Adrenal gland (tissue), 12 donors: ENCODE data around the gene CEP131. TPM values are rescaled to one million over a fixed set of nuclear protein-coding genes. Genes with fewer than 3 reads are reported as not detected.
"Not testable (repeated sequence)": the region's sequence is repeated elsewhere in the genome, so short reads cannot be mapped to it uniquely, and the experiment has no call there.

Experiments
- DNase-seq, 7 donors: peaks; one replicate each; pipeline ENCODE4 v3.0.0-alpha.2; 2019 to 2020
- H3K27ac ChIP-seq, 5 donors: fragments of 200-600 bp; sonication (generic) in 4 of 5; 1 replicate in 3 of 5; 2 replicates in 2 of 5; pipeline versions ENCODE4 v1.5.1 to v1.8.0; 2016 to 2020; ENCODE audit warnings: mild to moderate bottlenecking in 1 of 5
- H3K27me3 ChIP-seq: fragments of 200-600 bp; 2 replicates; pipeline ENCODE4 v1.8.0; 2021
- H3K36me3 ChIP-seq, 2 donors: fragments of 200-600 bp; replicated peaks in 1 of 2; 1 replicate in 1 of 2; 2 replicates in 1 of 2; pipeline versions ENCODE4 v1.5.1 to v1.8.0; 2018 to 2022
- H3K4me1 ChIP-seq, 2 donors: fragments of 200-600 bp; replicated peaks in 1 of 2; 1 replicate in 1 of 2; 2 replicates in 1 of 2; pipeline versions ENCODE4 v1.5.1 to v1.8.0; 2018 to 2021
- H3K4me3 ChIP-seq, 4 donors: fragments of 200-600 bp; sonication (generic) in 3 of 4; one replicate each; pipeline ENCODE4 v1.5.1; 2016 to 2018
- H3K9me3 ChIP-seq, 3 donors: fragments of 200-600 bp; sonication (generic) in 1 of 3; replicated peaks in 1 of 3; 1 replicate in 2 of 3; 2 replicates in 1 of 3; pipeline versions ENCODE4 v1.5.1 to v1.8.0; 2016 to 2021
- CTCF ChIP-seq, 6 experiments: fragments of 450-650 bp in 4 of 6; fragments of 200-600 bp in 2 of 6; sonication (generic) in 1 of 6; IDR thresholded peaks; 1 replicate in 5 of 6; 2 replicates in 1 of 6; pipeline versions ENCODE4 v1.5.1 to v1.8.0; 2016 to 2021; ENCODE audit warnings: antibody characterized with exemption in 6 of 6, mild to moderate bottlenecking in 2 of 6, moderate library complexity in 1 of 6
- POLR2A ChIP-seq, 2 donors: fragments of 450-650 bp; IDR thresholded peaks; one replicate each; pipeline ENCODE4 v1.6.1; 2017; ENCODE audit warnings: antibody characterized with exemption in 2 of 2, mild to moderate bottlenecking in 2 of 2, moderate library complexity in 1 of 2
- WGBS, 4 donors: extraction: QIAGEN DNeasy Blood & Tissue Kit in 2 of 4; methylation state at CpG; one replicate each; pipeline versions ENCODE4 v1.1.5 to v1.1.7; 2013 to 2017; 5-methylcytosine and 5-hydroxymethylcytosine counted together
- intact Hi-C, 2 donors: fragments of 100-400 bp; cut with DNase I; formaldehyde crosslinking; loops; one replicate each; pipeline versions ENCODE4 v1.14.1 to v1.15.0; 2022 to 2023
- polyA plus RNA-seq, 3 donors: library from polyadenylated mRNA; stranded (reverse); fragments of 200-250 nt in 2 of 3; fragments of 350-450 nt in 1 of 3; fragmentation: Illumina TruSeq in 1 of 3; extraction: RNeasy Lipid Tissue Mini Kit (QIAGEN cat#74804) in 1 of 3; gene quantifications; one replicate each; pipeline ENCODE4 v1.2.3, GENCODE V29; 2013 to 2014
- total RNA-seq, 9 donors: library from RNA; depleted of rRNA in 4 of 9; stranded (reverse); fragments of >200 nt in 4 of 9; fragments of 120-200 nt in 1 of 9; fragmentation: NEBNext Ultra II Directional in 1 of 9; extraction: Animal tissue kit (Norgen Biotek cat#: 25700) in 1 of 9; gene quantifications; one replicate each; pipeline versions ENCODE4 v1.1.0 to v1.2.4, GENCODE V29; 2013 to 2023
- donor health status: healthy with polysubstance abuse.
- donor health status: Bipolar disorder and iron deficiency.
- donor health status: DM: yes; HTN: yes; CAD: no.
- donor health status: DM: no; HTN: no; CAD: no.
- donor health status: DM: no; HTN: no; CAD: no.
- donor health status: DM: yes; HTN: yes; CAD: no.

Gene CEP131
- total and polyA plus RNA-seq, 12 donors, result 0.81 to 55.8 (median 8.2) TPM

DNA sequence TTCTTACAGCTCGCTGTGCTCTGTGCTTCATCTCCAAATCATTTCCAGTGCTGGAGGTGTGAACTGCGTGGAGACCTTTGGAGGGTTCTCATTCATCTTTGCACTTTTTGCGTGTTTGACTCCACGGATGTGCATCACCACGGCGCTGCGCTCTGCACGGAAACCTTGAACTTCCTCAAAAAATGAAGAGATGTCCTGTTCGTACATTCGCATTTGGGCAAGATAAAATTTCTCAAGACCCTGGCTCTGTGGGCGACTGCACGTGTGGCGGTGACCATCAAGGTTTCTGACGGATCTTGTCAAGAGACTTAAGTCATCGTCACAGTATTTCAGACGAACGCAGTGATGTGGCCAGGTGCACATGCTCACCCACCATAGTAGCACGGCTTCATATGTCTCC lies 67.8 kb downstream of the CEP131 start:
- Histone ChIP-seq H3K4me3 (no peak overlapping the region), H3K27ac (no peak overlapping the region), H3K27me3 (no peaks in the 10 kb centered on the region), H3K9me3 (no peaks in the 10 kb centered on the region), H3K4me1 (peaks cover 5 to 7% of the 10 kb centered on the region in 2 donors), H3K36me3 (no peaks in the 10 kb centered on the region)
- TF ChIP-seq CTCF (IDR thresholded peaks at IDR 0.05), result no peak
- no peak for TF ChIP-seq POLR2A (IDR thresholded peaks at IDR 0.05)
- WGBS, 4 donors, result 85 to 98% (median 90%) methylated on average over 18 of the region's 18 CpGs
- peak in 1 of 7 donors; percentile 5 for DNase-seq
- intact Hi-C loops, result no loop called here

- intact Hi-C loops, H3K4me3 ChIP-seq, H3K9me3 ChIP-seq, H3K4me1 ChIP-seq, H3K36me3 ChIP-seq, H3K27me3 ChIP-seq, DNase-seq: not testable (repeated sequence)
- peak overlapping the region in 1 of 5 donors; percentile 65 for H3K27ac ChIP-seq
- 84 to 92% (median 89%) methylated on average over 9 of the region's 9 CpGs for WGBS, 4 donors
Observed at GRCh38 chr17:81154016-81154415, 68.7 kb downstream of the CEP131 start.

- intact Hi-C loops, result no loop called here
- no peaks in the 10 kb centered on the region for H3K9me3 ChIP-seq
- H3K4me3 ChIP-seq, result no peak overlapping the region
- H3K27ac ChIP-seq, result peak overlapping the region in 1 of 5 donors; percentile 65
- H3K27me3 ChIP-seq, result no peaks in the 10 kb centered on the region
- H3K4me1 ChIP-seq, result no peaks in the 10 kb centered on the region
- 78 to 89% (median 84%) methylated on average over 17 of the region's 17 CpGs for WGBS, 4 donors
- no peaks in the 10 kb centered on the region for H3K36me3 ChIP-seq
- DNase-seq, result peak in 5 of 7 donors; percentile 14 to 67 (median 23)
- TF ChIP-seq POLR2A (IDR thresholded peaks at IDR 0.05) (no peak), CTCF (IDR thresholded peaks at IDR 0.05) (no peak)
Observed at GRCh38 chr17:81153340-81153803, 69.4 kb downstream of the CEP131 start.

GRCh38 chr17:81152288-81152828 lies 70.4 kb downstream of the CEP131 start:
- Histone ChIP-seq H3K27me3 (no peaks in the 10 kb centered on the region), H3K4me3 (no peak overlapping the region), H3K27ac (peak overlapping the region in 1 of 5 donors; percentile 41), H3K4me1 (no peaks in the 10 kb centered on the region), H3K9me3 (no peaks in the 10 kb centered on the region), H3K36me3 (no peaks in the 10 kb centered on the region)
- TF ChIP-seq CTCF (IDR thresholded peaks at IDR 0.05) (no peak), POLR2A (IDR thresholded peaks at IDR 0.05) (no peak)
- DNase-seq, result peak in 1 of 7 donors; percentile 6
- intact Hi-C loops, result no loop called here
- WGBS, 4 donors, result 66 to 81% (median 79%) methylated on average over 7 to 8 of the region's 8 CpGs

DNA sequence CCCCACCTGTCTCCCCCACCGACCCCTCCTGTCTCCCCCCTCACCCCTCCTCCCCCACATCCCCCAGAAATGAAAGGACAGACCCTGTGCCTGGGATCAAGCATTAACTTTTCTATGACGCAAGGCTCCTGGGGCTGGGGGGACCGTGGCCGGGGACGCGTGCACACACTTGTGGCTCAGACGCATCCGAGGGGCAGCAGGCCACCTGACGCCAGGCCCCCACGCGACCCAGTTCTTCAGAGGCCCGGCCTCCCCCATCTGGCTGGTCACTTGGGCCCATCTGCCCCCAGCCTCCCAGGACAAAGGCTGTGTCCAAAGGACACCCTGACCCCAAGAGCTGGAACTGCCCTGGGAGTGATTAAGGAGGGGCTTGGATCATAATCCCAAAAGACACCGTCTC lies 71.5 kb downstream of the CEP131 start:
- Histone ChIP-seq H3K4me1 (no peaks in the 10 kb centered on the region), H3K36me3 (no peaks in the 10 kb centered on the region), H3K9me3 (no peaks in the 10 kb centered on the region), H3K4me3 (no peak overlapping the region), H3K27ac (peak overlapping the region in 1 of 5 donors; percentile 71), H3K27me3 (no peaks in the 10 kb centered on the region)
- intact Hi-C loops, result no loop called here
- 63 to 84% (median 74%) methylated on average over 1 to 13 of the region's 13 CpGs for WGBS, 4 donors
- no peak for TF ChIP-seq CTCF (IDR thresholded peaks at IDR 0.05)
- no peak for TF ChIP-seq POLR2A (IDR thresholded peaks at IDR 0.05)
- DNase-seq, result no peak
